Natural killer cell (primary cell): ENCODE results near the gene ARID1A. TPM values are rescaled to one million over a fixed set of nuclear protein-coding genes. Genes with fewer than 3 reads are reported as not detected.

Experiments used
- ATAC-seq, 3 donors: fragments of 150-1000 bp in 2 of 3; fragments of 200-7000 bp in 1 of 3; cut with Tn5 transposase; 1 replicate in 1 of 3; 2 replicates in 2 of 3; pipeline ENCODE4 v1.10.0; 2021; ENCODE audit warnings: mild to moderate bottlenecking in 2 of 3, moderate library complexity in 2 of 3
- DNase-seq, 2 donors: peaks; one replicate each; pipeline versions ENCODE4 v3.0.0 to v3.0.0-alpha.2; 2013 to 2021; ENCODE audit warnings: mixed read lengths in 1 of 2
- H3K27ac ChIP-seq: one replicate; pipeline ENCODE4 v1.5.1; 2013; ENCODE audit warnings: mild to moderate bottlenecking, low read length
- H3K27me3 ChIP-seq: one replicate; pipeline ENCODE4 v1.6.1; 2013; ENCODE audit warnings: low read length; ENCODE audit not compliant: control insufficient read depth, insufficient read depth
- H3K36me3 ChIP-seq: one replicate; pipeline ENCODE4 v1.6.1; 2013; ENCODE audit warnings: low read length; ENCODE audit not compliant: control insufficient read depth, insufficient read depth
- H3K4me1 ChIP-seq: one replicate; pipeline ENCODE4 v1.6.1; 2013; ENCODE audit warnings: low read length; ENCODE audit not compliant: control insufficient read depth, insufficient read depth
- H3K4me3 ChIP-seq: one replicate; pipeline ENCODE4 v1.5.1; 2013; ENCODE audit warnings: low read length
- H3K9me3 ChIP-seq: one replicate; pipeline ENCODE4 v1.6.1; 2013; ENCODE audit warnings: low read length; ENCODE audit not compliant: control insufficient read depth, insufficient read depth
- H3K27ac Mint-ChIP-seq, 2 donors: one replicate each; pipeline ENCODE4 v1.8.0; 2022; ENCODE audit warnings: mild to moderate bottlenecking in 2 of 2, mixed read lengths in 2 of 2, moderate library complexity in 1 of 2
- H3K27me3 Mint-ChIP-seq, 2 donors: one replicate each; pipeline ENCODE4 v1.8.0; 2022; ENCODE audit warnings: low read depth in 2 of 2, mixed read lengths in 2 of 2
- H3K36me3 Mint-ChIP-seq: one replicate; pipeline ENCODE4 v1.8.0; 2022; ENCODE audit warnings: mixed read lengths
- H3K4me1 Mint-ChIP-seq, 2 donors: one replicate each; pipeline ENCODE4 v1.8.0; 2022; ENCODE audit warnings: mixed read lengths in 2 of 2
- H3K4me3 Mint-ChIP-seq: one replicate; pipeline ENCODE4 v1.8.0; 2022; ENCODE audit warnings: mild to moderate bottlenecking, moderate library complexity, mixed read lengths
- H3K9me3 Mint-ChIP-seq, 2 donors: one replicate each; pipeline ENCODE4 v1.8.0; 2022; ENCODE audit warnings: mixed read lengths in 2 of 2
- WGBS: methylation state at CpG from one replicate; pipeline ENCODE4 v1.1.7; 2013; ENCODE audit warnings: missing lambda C conversion rate; ENCODE audit not compliant: insufficient coverage; 5-methylcytosine and 5-hydroxymethylcytosine counted together
- intact Hi-C: fragments of 100-400 bp; cut with micrococcal nuclease; formaldehyde crosslinking; loops from one replicate; pipeline ENCODE4 v1.14.2; 2022
- total RNA-seq, 4 donors: library from RNA; stranded (reverse); fragments of 120-200 nt in 1 of 4; gene quantifications; one replicate each; pipeline versions ENCODE4 v1.2.3 to v1.2.4, GENCODE V29; 2013 to 2022
- TF ChIP-seq, protein P1 (sequence below): fragments of 200-600 bp; IDR thresholded peaks from one replicate; pipeline ENCODE4 v1.8.0; 2022; ENCODE audit warnings: antibody characterized with exemption

The ARID1A gene
- total RNA-seq, 3 donors from 2014 or later (not counting 1 experiment from before 2014, with no cell fraction given): 199 to 214 (median 202) TPM

DNA sequence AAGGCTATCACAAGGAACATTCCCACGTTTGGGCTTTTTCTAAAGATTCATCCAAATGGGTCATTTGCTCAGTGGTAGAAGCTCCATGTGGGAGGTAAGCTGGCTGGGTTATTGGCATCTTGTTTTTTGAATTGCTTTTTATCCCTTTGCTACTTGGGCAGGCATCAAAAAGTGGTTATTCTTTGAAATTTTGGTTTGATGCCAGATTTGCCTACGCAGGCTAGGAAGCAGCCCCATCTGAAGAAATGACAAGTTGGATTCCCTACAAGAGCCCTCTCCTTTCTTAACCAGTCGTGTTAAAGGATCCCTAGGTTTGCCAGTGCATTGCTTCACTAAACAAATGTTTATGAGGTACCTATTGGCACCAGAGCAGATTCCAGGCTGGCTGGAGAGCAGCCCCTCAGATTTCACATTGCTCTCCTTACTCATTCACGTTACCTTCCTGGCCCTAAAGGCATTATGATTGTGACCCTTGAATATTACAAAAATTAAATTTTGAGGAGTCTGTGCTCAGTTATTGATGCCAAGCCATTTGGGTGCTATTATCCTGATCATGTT, 38.8 kb downstream of the ARID1A start:
- peak overlapping the region; percentile 67 to 72 for H3K27ac Mint-ChIP-seq
- Histone ChIP-seq H3K27ac (no peak overlapping the region), H3K4me3 (no peak overlapping the region), H3K4me1 (peaks cover 27% of the 10 kb centered on the region), H3K27me3 (no peaks in the 10 kb centered on the region), H3K9me3 (no peaks in the 10 kb centered on the region), H3K36me3 (peaks cover 73% of the 10 kb centered on the region)
- no peaks in the 10 kb centered on the region for H3K27me3 Mint-ChIP-seq
- H3K4me1 Mint-ChIP-seq: peaks cover 57 to 58% of the 10 kb centered on the region in 2 donors
- DNase-seq (no peak), ATAC-seq (no peak)
- peaks cover 17% of the 10 kb centered on the region for H3K36me3 Mint-ChIP-seq
- intact Hi-C loops: no loop called here
- TF ChIP-seq, protein P1, sequence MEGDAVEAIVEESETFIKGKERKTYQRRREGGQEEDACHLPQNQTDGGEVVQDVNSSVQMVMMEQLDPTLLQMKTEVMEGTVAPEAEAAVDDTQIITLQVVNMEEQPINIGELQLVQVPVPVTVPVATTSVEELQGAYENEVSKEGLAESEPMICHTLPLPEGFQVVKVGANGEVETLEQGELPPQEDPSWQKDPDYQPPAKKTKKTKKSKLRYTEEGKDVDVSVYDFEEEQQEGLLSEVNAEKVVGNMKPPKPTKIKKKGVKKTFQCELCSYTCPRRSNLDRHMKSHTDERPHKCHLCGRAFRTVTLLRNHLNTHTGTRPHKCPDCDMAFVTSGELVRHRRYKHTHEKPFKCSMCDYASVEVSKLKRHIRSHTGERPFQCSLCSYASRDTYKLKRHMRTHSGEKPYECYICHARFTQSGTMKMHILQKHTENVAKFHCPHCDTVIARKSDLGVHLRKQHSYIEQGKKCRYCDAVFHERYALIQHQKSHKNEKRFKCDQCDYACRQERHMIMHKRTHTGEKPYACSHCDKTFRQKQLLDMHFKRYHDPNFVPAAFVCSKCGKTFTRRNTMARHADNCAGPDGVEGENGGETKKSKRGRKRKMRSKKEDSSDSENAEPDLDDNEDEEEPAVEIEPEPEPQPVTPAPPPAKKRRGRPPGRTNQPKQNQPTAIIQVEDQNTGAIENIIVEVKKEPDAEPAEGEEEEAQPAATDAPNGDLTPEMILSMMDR: no peak
- 76% methylated on average over 4 of the region's 4 CpGs for WGBS
- H3K4me3 Mint-ChIP-seq: peak overlapping the region; percentile 64
- no peaks in the 10 kb centered on the region for H3K9me3 Mint-ChIP-seq

DNA sequence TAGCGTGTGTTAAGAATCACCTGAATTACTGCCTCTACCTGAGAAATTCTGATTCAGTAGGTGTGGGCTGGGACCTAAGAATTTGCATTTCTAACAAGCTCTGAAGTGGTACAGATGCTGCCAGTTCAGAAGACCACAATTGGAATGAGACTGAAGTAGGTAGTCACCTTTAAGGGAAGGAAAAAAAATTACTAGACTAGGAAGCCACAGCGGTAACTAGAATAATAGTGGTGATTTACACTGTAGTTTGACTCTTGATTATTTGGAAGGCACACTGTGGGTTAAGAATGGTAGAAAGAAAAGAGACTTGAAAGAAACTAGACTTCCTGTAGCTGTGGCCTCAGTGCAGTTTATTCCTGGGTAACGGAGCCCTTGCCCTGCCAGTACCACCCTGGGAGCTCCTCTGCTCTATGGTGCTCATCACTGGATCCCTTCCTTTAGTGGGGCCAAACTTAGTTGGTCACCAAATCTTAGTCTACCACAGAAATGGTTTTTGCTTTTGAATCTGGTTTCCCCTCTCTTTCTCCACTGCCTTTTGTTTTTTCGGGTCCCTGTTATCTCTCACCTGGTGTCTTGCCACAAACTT, 43.6 kb downstream of the ARID1A start:
- Mint-ChIP-seq H3K4me3 (peak overlapping the region; percentile 14), H3K36me3 (no peaks in the 10 kb centered on the region), H3K27me3 (no peaks in the 10 kb centered on the region), H3K4me1 (peaks cover 49 to 54% of the 10 kb centered on the region in 2 donors), H3K27ac (peak overlapping the region; percentile 8 to 92), H3K9me3 (no peaks in the 10 kb centered on the region)
- TF ChIP-seq, protein P1: no peak
- no peak for ATAC-seq
- H3K27me3 ChIP-seq: no peaks in the 10 kb centered on the region
- intact Hi-C loops: no loop called here
- no peak overlapping the region for H3K4me3 ChIP-seq
- peaks cover 39% of the 10 kb centered on the region for H3K4me1 ChIP-seq
- peaks cover 54% of the 10 kb centered on the region for H3K36me3 ChIP-seq
- H3K27ac ChIP-seq: peak overlapping the region; percentile 66
- no peaks in the 10 kb centered on the region for H3K9me3 ChIP-seq
- WGBS: 23% methylated on average over 4 of the region's 4 CpGs
- DNase-seq: peak in 1 of 2 donors; percentile 46

DNA sequence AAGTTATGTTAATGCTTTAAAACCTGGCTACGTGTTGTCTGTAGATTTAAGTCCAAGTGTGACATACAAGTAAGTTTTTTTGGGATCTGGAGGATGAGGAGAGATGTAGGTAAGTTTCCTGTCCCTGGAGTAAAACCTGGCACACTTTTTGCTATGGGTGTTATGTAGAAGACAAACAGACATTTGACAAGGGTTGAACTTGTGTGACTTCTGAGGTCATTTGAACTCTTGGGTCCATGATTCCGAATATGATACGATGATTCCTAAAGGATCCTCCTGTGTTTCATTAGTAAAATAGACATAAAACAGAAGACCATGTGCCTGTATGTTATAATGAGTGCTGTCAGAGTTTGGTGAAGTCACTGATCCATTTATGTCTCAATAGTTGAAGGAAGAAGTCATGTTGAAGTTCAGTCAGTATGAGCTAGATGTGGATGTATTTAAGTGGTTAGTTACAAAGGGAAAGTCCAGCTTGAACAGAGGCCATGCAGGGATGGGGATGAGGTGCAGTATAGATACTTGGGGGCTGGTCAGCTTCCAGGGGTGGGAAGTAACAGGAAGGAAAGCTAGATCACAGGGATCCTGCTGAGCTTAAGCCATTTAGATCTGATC, 44.3 kb downstream of the ARID1A start:
- Mint-ChIP-seq H3K9me3 (no peaks in the 10 kb centered on the region), H3K27ac (peak overlapping the region; percentile 8 to 92), H3K4me3 (no peak overlapping the region), H3K27me3 (no peaks in the 10 kb centered on the region), H3K4me1 (peaks cover 51 to 57% of the 10 kb centered on the region in 2 donors), H3K36me3 (no peaks in the 10 kb centered on the region)
- WGBS: 90% methylated on average over 3 of the region's 3 CpGs
- Histone ChIP-seq H3K4me3 (no peak overlapping the region), H3K27ac (peak overlapping the region; percentile 66), H3K36me3 (peaks cover 49% of the 10 kb centered on the region), H3K27me3 (no peaks in the 10 kb centered on the region), H3K9me3 (no peaks in the 10 kb centered on the region), H3K4me1 (peaks cover 42% of the 10 kb centered on the region)
- TF ChIP-seq, protein P1: no peak
- ATAC-seq (no peak), DNase-seq (no peak)
- intact Hi-C loops: no loop called here
